SK-N-SH (cell line): ENCODE data around the gene PROP1. TPM values are rescaled to one million over a fixed set of nuclear protein-coding genes. Genes with fewer than 3 reads are reported as not detected.
A peak's percentile ranks its signal among the peaks of the same experiment; 100 is the strongest.

Experiments
- CTCF ChIA-PET: fragments of 300-600, 350-600 bp; formaldehyde crosslinking; extraction: SDS; loops from one replicate; lab custom pipeline; 2021; lab: Yijun Ruan, JAX
- POLR2A ChIA-PET: fragments of 350-600 bp; sonication (Branson Sonifier 250); formaldehyde crosslinking; extraction: SDS; loops from one replicate; lab custom pipeline; 2020; ENCODE audit warnings: antibody characterized with exemption, inconsistent platforms; lab: Yijun Ruan, JAX
- DNase-seq: peaks from one replicate; pipeline ENCODE4 v3.0.0; 2012
- H2AFZ ChIP-seq: fragments of 200-600 bp; sonication (generic); 2 replicates; pipeline ENCODE4 v1.8.1; 2016; ENCODE audit warnings: antibody characterized with exemption, mild to moderate bottlenecking, low read depth
- H3F3A ChIP-seq: fragments of 200-600 bp; sonication (generic); replicated peaks from 2 replicates; pipeline ENCODE3; 2016; ENCODE audit warnings: antibody characterized with exemption, mild to moderate bottlenecking; ENCODE audit not compliant: insufficient read depth
- H3K27ac ChIP-seq, 2 experiments: fragments of 200-500 bp in 1 of 2; fragments of 200-600 bp in 1 of 2; sonication (Bioruptor generic) in 1 of 2; sonication (generic), shearing (Covaris generic) in 1 of 2; 2 replicates each; pipeline versions ENCODE4 v1.5.1 to v1.6.1; 2014 to 2016; ENCODE audit warnings: low read depth in 2 of 2, inconsistent platforms in 1 of 2, low read length in 1 of 2, mild to moderate bottlenecking in 1 of 2, mixed read lengths in 1 of 2
- H3K27me3 ChIP-seq: fragments of 200-600 bp; sonication (generic), shearing (Covaris generic); 2 replicates; pipeline ENCODE4 v1.6.1; 2016; ENCODE audit warnings: mixed run types; ENCODE audit not compliant: insufficient read depth
- H3K36me3 ChIP-seq, 2 experiments: fragments of 200-500 bp in 1 of 2; fragments of 200-600 bp in 1 of 2; sonication (Bioruptor generic) in 1 of 2; sonication (generic) in 1 of 2; replicated peaks in 1 of 2; 2 replicates each; pipeline versions ENCODE3 to v1.5.1; 2014 to 2016; ENCODE audit warnings: low read length in 1 of 2, mild to moderate bottlenecking in 1 of 2; ENCODE audit not compliant: insufficient read depth in 2 of 2, control insufficient read depth in 1 of 2
- H3K4me1 ChIP-seq, 2 experiments: fragments of 200-500 bp in 1 of 2; fragments of 200-600 bp in 1 of 2; sonication (Bioruptor generic) in 1 of 2; sonication (generic), shearing (Covaris generic) in 1 of 2; 2 replicates each; pipeline versions ENCODE4 v1.5.1 to v1.6.1; 2014 to 2016; ENCODE audit warnings: low read depth in 1 of 2, low read length in 1 of 2, mixed run types in 1 of 2; ENCODE audit not compliant: insufficient read depth in 2 of 2, control insufficient read depth in 1 of 2
- H3K4me2 ChIP-seq: fragments of 200-600 bp; sonication (generic), shearing (Covaris generic); 2 replicates; pipeline ENCODE4 v1.6.1; 2017; ENCODE audit warnings: mixed run types
- H3K4me3 ChIP-seq, 2 experiments: fragments of 200-500 bp in 1 of 2; fragments of 200-600 bp in 1 of 2; sonication (Bioruptor generic) in 1 of 2; sonication (generic), shearing (Covaris generic) in 1 of 2; 2 replicates each; pipeline versions ENCODE4 v1.5.1 to v1.8.1; 2014 to 2016; ENCODE audit warnings: low read depth in 2 of 2, inconsistent platforms in 1 of 2, low read length in 1 of 2, mild to moderate bottlenecking in 1 of 2, mixed read lengths in 1 of 2, moderate library complexity in 1 of 2
- H3K79me2 ChIP-seq: fragments of 200-600 bp; sonication (generic); 2 replicates; pipeline ENCODE4 v1.8.1; 2017; ENCODE audit warnings: mild to moderate bottlenecking; ENCODE audit not compliant: insufficient read depth
- H3K9ac ChIP-seq: fragments of 200-600 bp; sonication (generic); 2 replicates; pipeline ENCODE4 v1.6.1; 2017; ENCODE audit warnings: mixed run types
- H3K9me2 ChIP-seq: fragments of 200-600 bp; sonication (generic); 2 replicates; pipeline ENCODE4 v1.6.1; 2017; ENCODE audit warnings: mixed run types
- H3K9me3 ChIP-seq: fragments of 200-600 bp; sonication (generic); 2 replicates; pipeline ENCODE4 v1.6.1; 2017; ENCODE audit warnings: mixed run types, mild to moderate bottlenecking, moderate library complexity
- H4K20me1 ChIP-seq: fragments of 200-600 bp; sonication (generic); 2 replicates; pipeline ENCODE4 v1.6.1; 2017; ENCODE audit warnings: mild to moderate bottlenecking, mixed run types; ENCODE audit not compliant: insufficient read depth
- ELF1 ChIP-seq: IDR thresholded peaks from 2 replicates; pipeline ENCODE4 v1.4.0; 2012
- FOSL2 ChIP-seq: IDR thresholded peaks from 2 replicates; pipeline ENCODE4 v1.4.0; 2012; ENCODE audit warnings: low read depth, mild to moderate bottlenecking, moderate library complexity, borderline replicate concordance
- FOXJ3 ChIP-seq: sonication (generic); formaldehyde crosslinking; IDR thresholded peaks from 2 replicates; pipeline ENCODE4 v1.5.1; 2020; ENCODE audit warnings: mild to moderate bottlenecking, missing genetic modification reagents
- FOXM1 ChIP-seq: IDR thresholded peaks from 2 replicates; pipeline ENCODE4 v1.4.0; 2012; ENCODE audit warnings: low read depth, mild to moderate bottlenecking
- GABPA ChIP-seq: IDR thresholded peaks from 2 replicates; pipeline ENCODE4 v1.4.0; 2012; ENCODE audit warnings: low read depth, mild to moderate bottlenecking
- GATA2 ChIP-seq: sonication (generic); formaldehyde crosslinking; IDR thresholded peaks from 2 replicates; pipeline ENCODE4 v1.5.0; 2020; ENCODE audit warnings: mild to moderate bottlenecking, missing genetic modification reagents
- MAX ChIP-seq: IDR thresholded peaks from 2 replicates; pipeline ENCODE4 v1.4.0; 2012; ENCODE audit warnings: low read depth
- MEF2A ChIP-seq: IDR thresholded peaks from 2 replicates; pipeline ENCODE4 v1.4.0; 2012; ENCODE audit warnings: low read depth, borderline replicate concordance
- MXI1 ChIP-seq: IDR thresholded peaks from 2 replicates; pipeline ENCODE4 v1.6.1; 2012; ENCODE audit warnings: mild to moderate bottlenecking, low read depth, low read length, improper control_type of control experiment
- NFIC ChIP-seq: IDR thresholded peaks from 2 replicates; pipeline ENCODE4 v1.4.0; 2012; ENCODE audit warnings: borderline replicate concordance
- PBX3 ChIP-seq: IDR thresholded peaks from 2 replicates; pipeline ENCODE4; 2012
- POLR2AphosphoS5 ChIP-seq: IDR thresholded peaks from 2 replicates; pipeline ENCODE4 v1.6.1; 2012; ENCODE audit warnings: low read depth, low read length
- RCOR1 ChIP-seq: fragments of 150-350 bp; IDR thresholded peaks from 2 replicates; pipeline ENCODE4 v1.6.1; 2017; ENCODE audit warnings: antibody characterized with exemption, low read length
- REST ChIP-seq: IDR thresholded peaks from 2 replicates; pipeline ENCODE4 v1.6.1; 2012; ENCODE audit warnings: mild to moderate bottlenecking, low read depth, low read length, moderate library complexity
- RFX5 ChIP-seq: IDR thresholded peaks from 2 replicates; pipeline ENCODE4 v1.6.1; 2012; ENCODE audit warnings: mild to moderate bottlenecking, improper control_type of control experiment, low read length
- RXRA ChIP-seq: IDR thresholded peaks from 2 replicates; pipeline ENCODE4 v1.4.0; 2012; ENCODE audit warnings: low read depth, mild to moderate bottlenecking, borderline replicate concordance
- SIN3A ChIP-seq: IDR thresholded peaks from 2 replicates; pipeline ENCODE4 v1.6.1; 2012; ENCODE audit warnings: low read depth, mild to moderate bottlenecking, low read length, moderate library complexity, borderline replicate concordance
- TCF12 ChIP-seq: IDR thresholded peaks from 2 replicates; pipeline ENCODE4 v1.4.0; 2012
- USF1 ChIP-seq: IDR thresholded peaks from 2 replicates; pipeline ENCODE4 v1.4.0; 2012; ENCODE audit warnings: low read depth, borderline replicate concordance
- YY1 ChIP-seq: IDR thresholded peaks from 2 replicates; pipeline ENCODE4 v1.4.0; 2012; ENCODE audit warnings: low read depth, mild to moderate bottlenecking
- ZBTB33 ChIP-seq: IDR thresholded peaks from 2 replicates; pipeline ENCODE4 v1.4.0; 2012; ENCODE audit warnings: low read depth, borderline replicate concordance
- WGBS: methylation state at CpG from one replicate; pipeline ENCODE4 v1.1.6; 2017; ENCODE audit warnings: low lambda C conversion rate; 5-methylcytosine and 5-hydroxymethylcytosine counted together
- polyA plus RNA-seq, 3 experiments: library from polyadenylated mRNA; depleted of rRNA; stranded (reverse); fragments of >200 nt; gene quantifications; 2 replicates each; pipeline ENCODE4 v1.2.3, GENCODE V29; 2012

Gene PROP1
- polyA plus RNA-seq, 1 of the 3 experiments (the other 2 are of a cell fraction): not detected

GRCh38 chr5:177967221-177967887 is 28.7 kb downstream of the PROP1 start:
- no peaks in the 10 kb centered on the region for H3K4me1 ChIP-seq
- no peak for DNase-seq
- H2AFZ ChIP-seq: no peak overlapping the region
- H3K9me3 ChIP-seq: no peaks in the 10 kb centered on the region
- 72% methylated on average over 9 of the region's 9 CpGs for WGBS
- POLR2A ChIA-PET: no interaction called here
- TF ChIP-seq ELF1 (no peak), YY1 (no peak), POLR2AphosphoS5 (no peak), MXI1 (no peak), GABPA (no peak), USF1 (no peak), SIN3A (no peak), GATA2 (CRISPR knock-in tag) (no peak), NFIC (0 out of 2 replicates have a peak, but pooled peaks have one; percentile 23), RFX5 (no peak), FOSL2 (0 out of 2 replicates have a peak, but pooled peaks have one; percentile 7), RXRA (no peak)
- TF ChIP-seq, all 33 proteins: peak for 2
- H3K36me3 ChIP-seq: no peaks in the 10 kb centered on the region
- H3K79me2 ChIP-seq: no peaks in the 10 kb centered on the region
- H3K4me3 ChIP-seq: no peak overlapping the region
- no peak overlapping the region for H3K27ac ChIP-seq
- H3K9me2 ChIP-seq: no peaks in the 10 kb centered on the region
- no peaks in the 10 kb centered on the region for H4K20me1 ChIP-seq
- H3K27me3 ChIP-seq: no peaks in the 10 kb centered on the region
- CTCF ChIA-PET: no interaction called here
- no peaks in the 10 kb centered on the region for H3F3A ChIP-seq
- H3K9ac ChIP-seq: no peak overlapping the region
- peak overlapping the region; percentile 23 for H3K4me2 ChIP-seq

GRCh38 chr5:177966839-177967166 is 29.2 kb downstream of the PROP1 start:
- Histone ChIP-seq H3K9ac (no peak overlapping the region), H3F3A (no peaks in the 10 kb centered on the region), H3K4me1 (no peaks in the 10 kb centered on the region), H2AFZ (no peak overlapping the region), H3K36me3 (no peaks in the 10 kb centered on the region), H3K27ac (no peak overlapping the region), H3K27me3 (no peaks in the 10 kb centered on the region), H3K4me3 (no peak overlapping the region), H3K9me2 (no peaks in the 10 kb centered on the region), H3K79me2 (no peaks in the 10 kb centered on the region), H4K20me1 (no peaks in the 10 kb centered on the region), H3K9me3 (no peaks in the 10 kb centered on the region), H3K4me2 (peak overlapping the region; percentile 23; the same call in 1 of the 2 replicates)
- WGBS: 79% methylated on average over 7 of the region's 7 CpGs
- POLR2A ChIA-PET: no interaction called here
- DNase-seq: no peak
- CTCF ChIA-PET: no interaction called here
- TF ChIP-seq MAX (no peak), TCF12 (no peak), NFIC (no peak), SIN3A (no peak), FOSL2 (no peak), ELF1 (no peak), FOXM1 (no peak), RFX5 (no peak), REST (no peak), MXI1 (no peak), MEF2A (no peak), FOXJ3 (CRISPR knock-in tag) (no peak), ZBTB33 (no peak), PBX3 (no peak), RCOR1 (no peak)
